OCI-LY3 (cell line): Measurements from ENCODE around the gene PITPNM3.

ENCODE experiments used
- H2AFZ ChIP-seq: fragments of 200-600, 300-600 bp; shearing (Covaris generic); 2 replicates; pipeline ENCODE4 v1.6.0; 2014; ENCODE audit warnings: antibody characterized with exemption, low read depth, low read length
- H3K27ac ChIP-seq: fragments of 200-600, 300-600 bp; sonication (generic); 2 replicates; pipeline ENCODE4 v1.5.1; 2014; ENCODE audit warnings: mild to moderate bottlenecking, low read length, moderate library complexity, mixed read lengths
- H3K27me3 ChIP-seq: fragments of 200-600, 300-600 bp; sonication (generic); 2 replicates; pipeline ENCODE4 v1.6.1; 2014; ENCODE audit warnings: low read depth, low read length, mixed read lengths
- H3K36me3 ChIP-seq: fragments of 200-600, 300-600 bp; sonication (generic); replicated peaks from 2 replicates; pipeline ENCODE3; 2014; ENCODE audit warnings: low read depth, low read length, mixed read lengths
- H3K4me1 ChIP-seq: fragments of 300-600, 200-600 bp; sonication (generic); 2 replicates; pipeline ENCODE4 v1.6.1; 2014; ENCODE audit warnings: low read length, mixed read lengths
- H3K4me2 ChIP-seq: fragments of 200-600, 300-600 bp; sonication (generic); 2 replicates; pipeline ENCODE4 v1.6.1; 2014; ENCODE audit warnings: low read length, mixed read lengths
- H3K4me3 ChIP-seq: fragments of 300-600, 200-600 bp; sonication (generic); 2 replicates; pipeline ENCODE4 v1.5.1; 2014; ENCODE audit warnings: antibody characterized with exemption, mild to moderate bottlenecking, low read length, moderate library complexity
- H3K79me2 ChIP-seq: fragments of 300-600, 200-600 bp; shearing (Covaris generic); 2 replicates; pipeline ENCODE4 v1.6.1; 2014; ENCODE audit warnings: mild to moderate bottlenecking, low read length, mixed read lengths
- H3K9ac ChIP-seq: fragments of 300-600, 200-600 bp; shearing (Covaris generic); 2 replicates; pipeline ENCODE4 v1.6.0; 2014; ENCODE audit warnings: mild to moderate bottlenecking, low read length, moderate library complexity
- H3K9me3 ChIP-seq: fragments of 200-600, 300-600 bp; shearing (Covaris generic); 2 replicates; pipeline ENCODE4 v1.6.1; 2014; ENCODE audit warnings: low read length, mixed read lengths; ENCODE audit not compliant: insufficient read depth
- H4K20me1 ChIP-seq: fragments of 200-600, 300-600 bp; sonication (generic); 2 replicates; pipeline ENCODE4 v1.6.1; 2016; ENCODE audit warnings: low read length, mixed read lengths; ENCODE audit not compliant: insufficient read depth
- CTCF ChIP-seq: fragments of 200-600, 300-600 bp; sonication (generic); IDR thresholded peaks from 2 replicates; pipeline ENCODE4 v1.5.1; 2014; ENCODE audit warnings: antibody characterized with exemption, low read length, low read depth
- EZH2phosphoT487 ChIP-seq: fragments of 200-600 bp; shearing (Covaris generic); IDR thresholded peaks from 2 replicates; pipeline ENCODE4 v1.6.1; 2018; ENCODE audit warnings: antibody characterized with exemption, mixed run types, low read depth

PITPNM3 gene

GRCh38 chr17:6556121-6557039, at the start of gene PITPNM3:
Gene PITPNM3 (minus strand): TSS chr17:6556555. CDS start chr17:6556406, 149 bp downstream.
- TF ChIP-seq CTCF (no peak), EZH2phosphoT487 (no peak)
- H3K4me1 ChIP-seq = no peaks in the 10 kb centered on the region
- no peak within 1 kb of the TSS for H3K4me2 ChIP-seq
- H3K4me3 ChIP-seq = no peak within 1 kb of the TSS
- H3K9ac ChIP-seq = no peak within 1 kb of the TSS
- no peak within 1 kb of the TSS for H2AFZ ChIP-seq
- H3K27ac ChIP-seq = no peak within 1 kb of the TSS
- no peaks in the 10 kb centered on the region for H3K36me3 ChIP-seq
- no peaks in the 10 kb centered on the region for H3K79me2 ChIP-seq
- H3K27me3 ChIP-seq = no peaks in the 10 kb centered on the region
- no peaks in the 10 kb centered on the region for H4K20me1 ChIP-seq
- H3K9me3 ChIP-seq = no peaks in the 10 kb centered on the region

GRCh38 chr17:6605142-6605541, 48.8 kb upstream of the PITPNM3 start:
- TF ChIP-seq EZH2phosphoT487 (no peak), CTCF (no peak)
- H2AFZ ChIP-seq = no peak overlapping the region
- H3K9me3 ChIP-seq = no peaks in the 10 kb centered on the region
- peaks cover 7% of the 10 kb centered on the region for H3K36me3 ChIP-seq
- H4K20me1 ChIP-seq = no peaks in the 10 kb centered on the region
- H3K4me1 ChIP-seq = no peaks in the 10 kb centered on the region
- no peak overlapping the region for H3K4me3 ChIP-seq
- H3K4me2 ChIP-seq = no peak overlapping the region
- no peaks in the 10 kb centered on the region for H3K79me2 ChIP-seq
- H3K27me3 ChIP-seq = no peaks in the 10 kb centered on the region
- no peak overlapping the region for H3K27ac ChIP-seq
- no peak overlapping the region for H3K9ac ChIP-seq

GRCh38 chr17:6603744-6604325, 47.5 kb upstream of the PITPNM3 start:
- Histone ChIP-seq H3K9ac (no peak overlapping the region), H3K36me3 (peaks cover 7% of the 10 kb centered on the region), H3K27ac (no peak overlapping the region), H4K20me1 (no peaks in the 10 kb centered on the region), H3K27me3 (no peaks in the 10 kb centered on the region), H3K9me3 (no peaks in the 10 kb centered on the region), H3K4me1 (peaks cover 9% of the 10 kb centered on the region), H3K79me2 (no peaks in the 10 kb centered on the region), H3K4me3 (no peak overlapping the region), H3K4me2 (no peak overlapping the region), H2AFZ (no peak overlapping the region)
- no peak for TF ChIP-seq CTCF

- Histone ChIP-seq H3K36me3 (peaks cover 7% of the 10 kb centered on the region), H3K9me3 (no peaks in the 10 kb centered on the region), H3K27me3 (no peaks in the 10 kb centered on the region), H3K4me1 (peaks cover 9% of the 10 kb centered on the region), H3K4me2 (no peak overlapping the region), H3K79me2 (no peaks in the 10 kb centered on the region), H3K4me3 (no peak overlapping the region), H3K9ac (no peak overlapping the region), H3K27ac (no peak overlapping the region), H4K20me1 (no peaks in the 10 kb centered on the region), H2AFZ (no peak overlapping the region)
- no peak for TF ChIP-seq EZH2phosphoT487
- no peak for TF ChIP-seq CTCF
Measured at GRCh38 chr17:6602141-6602540, 45.8 kb upstream of the PITPNM3 start.
